ENCODE measurements around the gene TWF1. TPM values are rescaled to one million over a fixed set of nuclear protein-coding genes. Genes with fewer than 3 reads are reported as not detected.

Gene TWF1
- polyA plus RNA-seq, 1 donor from 2014 or later, result 97.2 TPM

DNA sequence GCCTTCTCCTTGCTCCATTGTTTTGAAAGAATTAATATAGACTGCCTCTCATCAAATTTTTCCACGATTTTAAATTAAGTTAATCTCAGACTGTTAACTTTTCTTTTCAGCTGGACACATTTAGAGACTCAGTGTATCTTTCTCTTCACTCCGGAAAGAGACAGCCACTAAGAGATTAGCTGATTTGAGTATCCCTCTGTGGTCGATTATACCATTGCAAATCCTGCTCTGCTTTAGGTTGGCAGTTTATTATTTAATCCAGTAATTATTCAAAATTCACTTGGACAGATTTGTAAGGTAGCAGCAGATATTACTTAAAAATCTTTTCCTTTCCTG lies 588 bp upstream of the TWF1 start:
- Histone ChIP-seq H3F3A (ENCODE audit: insufficient read depth, low read length, poor library complexity, severe bottlenecking) (no peaks in the 10 kb centered on the region), H2AFZ (ENCODE audit: low read depth, low read length) (peak overlapping the region; percentile 89), H3K9me2 (ENCODE audit: insufficient read depth, low read length) (no peaks in the 10 kb centered on the region), H3K9me3 (ENCODE audit: low read length) (no peaks in the 10 kb centered on the region), H3K27me3 (ENCODE audit: insufficient read depth, low read depth, low read length) (no peaks in the 10 kb centered on the region), H3K4me2 (ENCODE audit: low read length) (peak overlapping the region; percentile 83), H3K9ac (ENCODE audit: low read length) (peak overlapping the region; percentile 90), H3K36me3 (ENCODE audit: insufficient read depth, low read length) (no peaks in the 10 kb centered on the region), H4K20me1 (ENCODE audit: insufficient read depth) (no peaks in the 10 kb centered on the region), H3K79me2 (replicated peaks; ENCODE audit: insufficient read depth, low read length) (peaks cover 26% of the 10 kb centered on the region), H3K4me3 (ENCODE audit: low read length) (peak overlapping the region; percentile 76), H3K27ac (ENCODE audit: low read length) (peak overlapping the region; percentile 93)
- TF ChIP-seq, protein P1, sequence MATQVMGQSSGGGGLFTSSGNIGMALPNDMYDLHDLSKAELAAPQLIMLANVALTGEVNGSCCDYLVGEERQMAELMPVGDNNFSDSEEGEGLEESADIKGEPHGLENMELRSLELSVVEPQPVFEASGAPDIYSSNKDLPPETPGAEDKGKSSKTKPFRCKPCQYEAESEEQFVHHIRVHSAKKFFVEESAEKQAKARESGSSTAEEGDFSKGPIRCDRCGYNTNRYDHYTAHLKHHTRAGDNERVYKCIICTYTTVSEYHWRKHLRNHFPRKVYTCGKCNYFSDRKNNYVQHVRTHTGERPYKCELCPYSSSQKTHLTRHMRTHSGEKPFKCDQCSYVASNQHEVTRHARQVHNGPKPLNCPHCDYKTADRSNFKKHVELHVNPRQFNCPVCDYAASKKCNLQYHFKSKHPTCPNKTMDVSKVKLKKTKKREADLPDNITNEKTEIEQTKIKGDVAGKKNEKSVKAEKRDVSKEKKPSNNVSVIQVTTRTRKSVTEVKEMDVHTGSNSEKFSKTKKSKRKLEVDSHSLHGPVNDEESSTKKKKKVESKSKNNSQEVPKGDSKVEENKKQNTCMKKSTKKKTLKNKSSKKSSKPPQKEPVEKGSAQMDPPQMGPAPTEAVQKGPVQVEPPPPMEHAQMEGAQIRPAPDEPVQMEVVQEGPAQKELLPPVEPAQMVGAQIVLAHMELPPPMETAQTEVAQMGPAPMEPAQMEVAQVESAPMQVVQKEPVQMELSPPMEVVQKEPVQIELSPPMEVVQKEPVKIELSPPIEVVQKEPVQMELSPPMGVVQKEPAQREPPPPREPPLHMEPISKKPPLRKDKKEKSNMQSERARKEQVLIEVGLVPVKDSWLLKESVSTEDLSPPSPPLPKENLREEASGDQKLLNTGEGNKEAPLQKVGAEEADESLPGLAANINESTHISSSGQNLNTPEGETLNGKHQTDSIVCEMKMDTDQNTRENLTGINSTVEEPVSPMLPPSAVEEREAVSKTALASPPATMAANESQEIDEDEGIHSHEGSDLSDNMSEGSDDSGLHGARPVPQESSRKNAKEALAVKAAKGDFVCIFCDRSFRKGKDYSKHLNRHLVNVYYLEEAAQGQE (IDR thresholded peaks at IDR 0.05; ENCODE audit: borderline replicate concordance), result no peak
- TF ChIP-seq RAD21 (conservative IDR thresholded peaks at IDR 0.05), result no peak
- no peak for TF ChIP-seq POLR2AphosphoS5 (IDR thresholded peaks at IDR 0.05)
- no peak for TF ChIP-seq MXI1 (conservative IDR thresholded peaks at IDR 0.05; ENCODE audit: poor library complexity, severe bottlenecking)
- TF ChIP-seq EZH2 (IDR thresholded peaks at IDR 0.05; ENCODE audit: borderline replicate concordance, insufficient read depth, low read length, poor library complexity, severe bottlenecking), result no peak
- TF ChIP-seq, protein P2, sequence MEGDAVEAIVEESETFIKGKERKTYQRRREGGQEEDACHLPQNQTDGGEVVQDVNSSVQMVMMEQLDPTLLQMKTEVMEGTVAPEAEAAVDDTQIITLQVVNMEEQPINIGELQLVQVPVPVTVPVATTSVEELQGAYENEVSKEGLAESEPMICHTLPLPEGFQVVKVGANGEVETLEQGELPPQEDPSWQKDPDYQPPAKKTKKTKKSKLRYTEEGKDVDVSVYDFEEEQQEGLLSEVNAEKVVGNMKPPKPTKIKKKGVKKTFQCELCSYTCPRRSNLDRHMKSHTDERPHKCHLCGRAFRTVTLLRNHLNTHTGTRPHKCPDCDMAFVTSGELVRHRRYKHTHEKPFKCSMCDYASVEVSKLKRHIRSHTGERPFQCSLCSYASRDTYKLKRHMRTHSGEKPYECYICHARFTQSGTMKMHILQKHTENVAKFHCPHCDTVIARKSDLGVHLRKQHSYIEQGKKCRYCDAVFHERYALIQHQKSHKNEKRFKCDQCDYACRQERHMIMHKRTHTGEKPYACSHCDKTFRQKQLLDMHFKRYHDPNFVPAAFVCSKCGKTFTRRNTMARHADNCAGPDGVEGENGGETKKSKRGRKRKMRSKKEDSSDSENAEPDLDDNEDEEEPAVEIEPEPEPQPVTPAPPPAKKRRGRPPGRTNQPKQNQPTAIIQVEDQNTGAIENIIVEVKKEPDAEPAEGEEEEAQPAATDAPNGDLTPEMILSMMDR (IDR thresholded peaks at IDR 0.05; ENCODE audit: poor library complexity, severe bottlenecking), result no peak
- TF ChIP-seq SMC3 (conservative IDR thresholded peaks at IDR 0.05; ENCODE audit: poor library complexity), result no peak
- TF ChIP-seq TAF1 (IDR thresholded peaks at IDR 0.05; ENCODE audit: low read depth), result no peak
- no peak for TF ChIP-seq EP300 (conservative IDR thresholded peaks at IDR 0.05; ENCODE audit: poor library complexity, severe bottlenecking)

DNA sequence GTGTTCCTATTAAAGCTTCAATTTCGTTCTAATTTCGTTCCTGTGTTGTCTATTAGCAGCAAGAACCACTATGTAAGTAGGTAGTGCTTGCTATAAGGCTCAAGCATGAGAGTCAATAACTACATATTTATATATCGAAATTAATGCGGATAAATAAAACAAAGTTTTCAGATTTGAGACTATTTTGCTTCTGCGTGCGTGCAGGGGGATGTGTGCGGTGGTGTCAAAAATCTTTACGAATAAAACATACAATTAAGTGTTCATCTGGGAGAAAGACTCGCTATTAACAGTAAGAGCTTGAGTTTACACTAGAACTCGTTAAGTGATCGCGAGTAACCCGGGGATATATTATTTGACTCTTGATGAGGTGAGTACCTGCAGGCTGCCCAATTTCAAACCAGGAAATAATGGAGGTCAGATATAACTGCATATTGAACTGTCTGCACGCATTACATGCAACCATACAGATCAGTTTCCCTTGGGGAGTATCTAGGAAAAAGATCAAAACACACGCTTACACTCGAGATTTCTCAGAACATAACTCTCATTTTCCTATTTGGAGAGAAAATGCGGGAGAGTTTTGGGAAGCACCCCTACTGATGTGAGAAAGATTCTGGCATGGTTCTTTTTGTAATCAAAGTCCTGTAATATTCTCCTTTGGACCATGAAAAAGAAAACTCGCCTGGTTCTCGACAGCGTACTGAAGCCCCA lies 813 bp downstream of the TWF1 start:
- peak overlapping the region; percentile 36 for H2AFZ ChIP-seq (ENCODE audit: low read depth, low read length)
- peak overlapping the region; percentile 76 for H3K4me3 ChIP-seq (ENCODE audit: low read length)
- H4K20me1 ChIP-seq (ENCODE audit: insufficient read depth), result no peaks in the 10 kb centered on the region
- no peak for TF ChIP-seq EZH2 (IDR thresholded peaks at IDR 0.05; ENCODE audit: borderline replicate concordance, insufficient read depth, low read length, poor library complexity, severe bottlenecking)
- TF ChIP-seq EP300 (conservative IDR thresholded peaks at IDR 0.05; ENCODE audit: poor library complexity, severe bottlenecking), result no peak
- peak overlapping the region; percentile 90 for H3K9ac ChIP-seq (ENCODE audit: low read length)
- no peaks in the 10 kb centered on the region for H3K36me3 ChIP-seq (ENCODE audit: insufficient read depth, low read length)
- H3F3A ChIP-seq (ENCODE audit: insufficient read depth, low read length, poor library complexity, severe bottlenecking), result no peaks in the 10 kb centered on the region
- no peaks in the 10 kb centered on the region for H3K9me3 ChIP-seq (ENCODE audit: low read length)
- no peaks in the 10 kb centered on the region for H3K27me3 ChIP-seq (ENCODE audit: insufficient read depth, low read depth, low read length)
- H3K79me2 ChIP-seq (replicated peaks; ENCODE audit: insufficient read depth, low read length), result peaks cover 26% of the 10 kb centered on the region
- peak overlapping the region; percentile 93 for H3K27ac ChIP-seq (ENCODE audit: low read length)
- H3K9me2 ChIP-seq (ENCODE audit: insufficient read depth, low read length), result no peaks in the 10 kb centered on the region
- H3K4me2 ChIP-seq (ENCODE audit: low read length), result peak overlapping the region; percentile 88
